ENCODE measurements around the gene XAF1.

DNA sequence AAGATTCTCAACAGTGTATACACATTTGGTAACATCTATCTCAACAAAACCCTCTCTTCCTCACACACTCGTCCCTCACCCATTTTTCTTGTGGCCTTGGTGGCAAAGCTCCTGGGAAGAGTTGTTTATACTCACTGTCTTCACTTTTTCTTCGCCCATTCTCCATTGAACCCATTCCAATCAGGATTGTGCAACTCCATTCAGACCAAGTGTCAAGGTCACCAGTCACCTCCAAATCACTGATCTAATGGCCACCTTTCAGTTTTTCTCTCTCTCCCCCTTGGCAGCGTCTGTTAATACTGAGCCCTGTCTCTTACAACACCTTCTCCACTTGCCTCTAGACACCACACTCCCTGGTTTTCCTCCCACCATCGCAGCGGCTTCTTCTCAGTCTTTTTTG lies 34.1 kb upstream of the XAF1 start:
- TF ChIP-seq CTCF (IDR thresholded peaks at IDR 0.05) (no peak), POLR2A (IDR thresholded peaks at IDR 0.05) (no peak)

All from tibial nerve (tissue), 3 donors.